Measurements from ENCODE around the gene GALNT9.

GRCh38 chr12:132206046-132206434 is 123.3 kb downstream of the GALNT9 start:
- TF ChIP-seq CEBPB (IDR thresholded peaks at IDR 0.05) (no peak), JUNB (IDR thresholded peaks at IDR 0.05) (no peak)

Data from A549 (cell line).